Measurements from ENCODE around the gene PTEN.

Gene PTEN

DNA sequence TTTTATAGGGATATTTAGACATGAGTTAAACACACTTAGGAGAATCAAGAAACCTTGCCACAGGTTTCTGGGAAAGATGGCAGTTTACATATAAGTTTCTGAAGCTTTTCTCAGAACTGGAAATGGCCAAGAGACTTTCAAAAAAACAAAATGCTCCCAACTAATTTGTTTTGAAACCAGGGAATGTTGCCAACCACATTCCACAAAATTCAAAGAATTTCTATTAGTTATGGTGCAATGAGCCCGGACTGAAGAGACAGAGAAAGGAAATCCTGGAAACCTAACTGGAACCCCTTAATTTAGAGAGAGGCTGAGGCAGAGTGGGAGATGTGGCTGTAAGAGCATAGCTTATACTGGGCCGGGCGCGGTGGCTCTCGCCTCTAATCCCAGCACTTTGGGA lies 128.5 kb downstream of the PTEN start:
- H3K9me3 ChIP-seq (ENCODE audit: control insufficient read depth in 1 of 2, low read length in 2 of 2), result no peaks in the 10 kb centered on the region
- H3K27ac ChIP-seq (ENCODE audit: low read depth, low read length), result no peak overlapping the region
- no peak overlapping the region for H3K4me3 ChIP-seq (ENCODE audit: low read depth in 1 of 2, low read length in 2 of 2)
- H3K9ac ChIP-seq (ENCODE audit: low read depth in 1 of 2, low read length in 2 of 2), result no peak overlapping the region
- H3K4me1 ChIP-seq (ENCODE audit: control insufficient read depth in 1 of 2, insufficient read depth in 2 of 2, low read length in 2 of 2), result no peaks in the 10 kb centered on the region
- H3K36me3 ChIP-seq (ENCODE audit: control insufficient read depth in 1 of 2, insufficient read depth in 2 of 2, low read length in 2 of 2), result no peaks in the 10 kb centered on the region
- no peaks in the 10 kb centered on the region for H3K27me3 ChIP-seq (ENCODE audit: control insufficient read depth in 1 of 2, insufficient read depth in 2 of 2, low read length in 2 of 2)

DNA sequence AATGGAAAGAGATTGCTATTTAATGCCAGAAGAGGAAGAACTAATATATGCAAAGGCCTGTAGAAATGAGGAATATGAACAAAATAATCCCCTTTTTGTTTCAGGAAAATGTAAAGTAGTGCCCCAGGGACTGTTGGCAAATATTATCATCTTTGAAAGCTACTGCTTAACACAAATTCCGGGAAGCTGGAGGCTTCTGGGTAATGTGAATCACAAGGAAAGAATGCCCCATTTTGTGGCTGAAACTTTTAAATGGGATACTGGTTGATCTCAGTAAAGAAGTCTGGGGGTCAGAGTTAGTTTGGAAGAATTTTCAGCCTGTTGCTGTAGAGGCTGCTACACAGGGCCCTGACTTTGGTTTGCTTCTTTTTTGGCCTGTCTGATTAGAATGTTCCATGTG lies 141.0 kb downstream of the PTEN start:
- Histone ChIP-seq H3K27ac (ENCODE audit: low read depth, low read length) (no peak overlapping the region), H3K27me3 (ENCODE audit: control insufficient read depth in 1 of 2, insufficient read depth in 2 of 2, low read length in 2 of 2) (no peaks in the 10 kb centered on the region), H3K4me3 (ENCODE audit: low read depth in 1 of 2, low read length in 2 of 2) (no peak overlapping the region), H3K36me3 (ENCODE audit: control insufficient read depth in 1 of 2, insufficient read depth in 2 of 2, low read length in 2 of 2) (no peaks in the 10 kb centered on the region), H3K4me1 (ENCODE audit: control insufficient read depth in 1 of 2, insufficient read depth in 2 of 2, low read length in 2 of 2) (peaks cover 0 to 4% of the 10 kb centered on the region in 2 donors), H3K9ac (ENCODE audit: low read depth in 1 of 2, low read length in 2 of 2) (no peak overlapping the region), H3K9me3 (ENCODE audit: control insufficient read depth in 1 of 2, low read length in 2 of 2) (no peaks in the 10 kb centered on the region)

DNA sequence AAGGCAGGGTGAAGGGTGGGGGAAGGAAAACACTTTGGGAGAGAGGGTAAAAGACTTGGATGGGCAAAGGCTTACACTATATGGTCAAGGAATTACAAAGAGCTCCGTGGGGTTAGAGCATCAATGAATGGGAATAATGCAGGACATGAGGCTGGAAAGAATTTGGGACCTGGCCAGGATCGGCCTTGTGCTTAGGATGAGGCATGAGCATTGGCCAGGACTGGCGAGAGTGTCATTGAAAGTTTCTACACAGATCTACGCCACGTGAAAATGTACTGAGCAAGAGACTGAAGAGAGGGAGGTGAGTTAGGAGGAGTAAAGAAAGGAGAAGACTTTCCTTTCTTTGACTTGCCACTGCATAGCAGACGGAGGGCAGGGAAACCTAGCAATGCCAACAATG lies 142.8 kb downstream of the PTEN start:
- Histone ChIP-seq H3K9me3 (ENCODE audit: control insufficient read depth in 1 of 2, low read length in 2 of 2) (no peaks in the 10 kb centered on the region), H3K27ac (ENCODE audit: low read depth, low read length) (no peak overlapping the region), H3K36me3 (ENCODE audit: control insufficient read depth in 1 of 2, insufficient read depth in 2 of 2, low read length in 2 of 2) (no peaks in the 10 kb centered on the region), H3K9ac (ENCODE audit: low read depth in 1 of 2, low read length in 2 of 2) (no peak overlapping the region), H3K27me3 (ENCODE audit: control insufficient read depth in 1 of 2, insufficient read depth in 2 of 2, low read length in 2 of 2) (no peaks in the 10 kb centered on the region), H3K4me3 (ENCODE audit: low read depth in 1 of 2, low read length in 2 of 2) (no peak overlapping the region), H3K4me1 (ENCODE audit: control insufficient read depth in 1 of 2, insufficient read depth in 2 of 2, low read length in 2 of 2) (peaks cover 0 to 4% of the 10 kb centered on the region in 2 donors)

DNA sequence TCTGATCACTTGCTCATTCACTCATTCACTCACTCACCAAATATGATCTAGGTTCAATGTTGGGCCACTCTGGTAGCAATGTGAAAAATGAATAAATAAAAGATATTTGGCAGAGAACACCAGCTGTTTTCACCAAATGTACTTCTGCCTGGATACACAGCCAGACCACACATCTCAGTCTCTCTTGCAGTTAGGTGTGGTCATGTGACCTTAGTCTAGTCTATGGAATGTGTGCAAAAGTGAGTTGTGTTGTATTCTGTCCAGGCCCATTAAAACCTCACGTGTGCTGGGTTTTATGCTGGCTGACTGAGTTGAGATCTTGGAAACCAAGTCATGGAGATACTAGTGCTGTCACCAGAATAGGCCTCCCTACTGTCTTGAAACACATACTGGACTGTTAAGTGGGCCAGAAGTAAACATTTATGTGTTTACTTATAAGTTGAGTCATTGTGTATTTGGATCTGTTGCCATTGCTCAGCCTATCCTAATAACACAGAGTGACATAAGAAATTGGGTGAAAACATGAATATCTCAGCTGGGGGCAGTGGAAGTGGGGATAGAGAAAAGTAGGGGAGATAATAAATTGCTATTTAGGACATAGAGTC lies 145.5 kb downstream of the PTEN start:
- H3K9me3 ChIP-seq (ENCODE audit: control insufficient read depth in 1 of 2, low read length in 2 of 2), result no peaks in the 10 kb centered on the region
- H3K27ac ChIP-seq (ENCODE audit: low read depth, low read length), result no peak overlapping the region
- H3K4me1 ChIP-seq (ENCODE audit: control insufficient read depth in 1 of 2, insufficient read depth in 2 of 2, low read length in 2 of 2), result peaks cover 0 to 4% of the 10 kb centered on the region in 2 donors
- H3K27me3 ChIP-seq (ENCODE audit: control insufficient read depth in 1 of 2, insufficient read depth in 2 of 2, low read length in 2 of 2), result no peaks in the 10 kb centered on the region
- no peaks in the 10 kb centered on the region for H3K36me3 ChIP-seq (ENCODE audit: control insufficient read depth in 1 of 2, insufficient read depth in 2 of 2, low read length in 2 of 2)
- no peak overlapping the region for H3K4me3 ChIP-seq (ENCODE audit: low read depth in 1 of 2, low read length in 2 of 2)
- H3K9ac ChIP-seq (ENCODE audit: low read depth in 1 of 2, low read length in 2 of 2), result no peak overlapping the region

DNA sequence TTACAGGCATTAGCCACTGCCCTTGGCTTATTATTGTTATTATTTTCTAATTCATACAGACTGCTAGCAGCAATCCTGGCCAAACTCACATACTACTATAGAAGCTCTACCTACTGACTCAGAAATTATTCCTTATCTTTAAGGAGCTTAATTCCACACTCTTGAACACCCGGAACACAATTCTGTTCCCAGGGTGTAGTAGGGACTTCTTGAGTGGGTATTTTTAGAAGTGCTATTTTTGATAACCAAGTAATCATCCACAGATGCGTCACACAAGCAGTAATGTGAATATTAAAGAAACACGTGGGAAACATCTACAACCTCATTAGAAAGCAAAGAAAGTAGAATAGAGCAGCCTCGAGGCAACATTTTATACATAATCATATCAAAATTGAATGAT lies 149.2 kb downstream of the PTEN start:
- H3K27ac ChIP-seq (ENCODE audit: low read depth, low read length), result no peak overlapping the region

DNA sequence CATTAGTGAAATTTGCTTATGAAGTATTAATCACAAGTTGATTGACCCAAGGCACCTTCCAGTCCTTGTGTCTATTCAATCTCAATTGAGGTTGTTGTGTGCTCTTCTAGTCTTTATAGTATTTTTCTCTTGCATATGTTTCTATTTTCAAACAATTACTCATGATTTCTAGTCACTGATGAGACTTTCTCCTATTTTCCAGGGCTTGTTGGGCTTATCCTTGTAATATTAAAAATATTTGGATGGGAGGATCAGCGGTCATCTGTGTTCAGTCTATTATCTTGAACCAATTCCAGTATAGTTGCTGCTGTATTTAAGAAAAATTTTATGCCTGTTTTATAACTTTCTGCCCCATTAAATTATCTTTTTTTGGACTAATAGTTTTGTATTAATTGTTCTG lies 154.4 kb downstream of the PTEN start:
- no peak overlapping the region for H3K27ac ChIP-seq (ENCODE audit: low read depth, low read length)
- no peaks in the 10 kb centered on the region for H3K9me3 ChIP-seq (ENCODE audit: control insufficient read depth in 1 of 2, low read length in 2 of 2)
- no peak overlapping the region for H3K4me3 ChIP-seq (ENCODE audit: low read depth in 1 of 2, low read length in 2 of 2)
- no peak overlapping the region for H3K9ac ChIP-seq (ENCODE audit: low read depth in 1 of 2, low read length in 2 of 2)
- H3K36me3 ChIP-seq (ENCODE audit: control insufficient read depth in 1 of 2, insufficient read depth in 2 of 2, low read length in 2 of 2), result no peaks in the 10 kb centered on the region
- H3K4me1 ChIP-seq (ENCODE audit: control insufficient read depth in 1 of 2, insufficient read depth in 2 of 2, low read length in 2 of 2), result no peaks in the 10 kb centered on the region
- no peaks in the 10 kb centered on the region for H3K27me3 ChIP-seq (ENCODE audit: control insufficient read depth in 1 of 2, insufficient read depth in 2 of 2, low read length in 2 of 2)

More for the DNA sequence above, 149.2 kb downstream of the PTEN start:
- Histone ChIP-seq H3K4me3 (ENCODE audit: low read depth in 1 of 2, low read length in 2 of 2) (no peak overlapping the region), H3K9ac (ENCODE audit: low read depth in 1 of 2, low read length in 2 of 2) (no peak overlapping the region), H3K4me1 (ENCODE audit: control insufficient read depth in 1 of 2, insufficient read depth in 2 of 2, low read length in 2 of 2) (peaks cover 0 to 4% of the 10 kb centered on the region in 2 donors), H3K27me3 (ENCODE audit: control insufficient read depth in 1 of 2, insufficient read depth in 2 of 2, low read length in 2 of 2) (no peaks in the 10 kb centered on the region), H3K36me3 (ENCODE audit: control insufficient read depth in 1 of 2, insufficient read depth in 2 of 2, low read length in 2 of 2) (no peaks in the 10 kb centered on the region), H3K9me3 (ENCODE audit: control insufficient read depth in 1 of 2, low read length in 2 of 2) (no peaks in the 10 kb centered on the region)

DNA sequence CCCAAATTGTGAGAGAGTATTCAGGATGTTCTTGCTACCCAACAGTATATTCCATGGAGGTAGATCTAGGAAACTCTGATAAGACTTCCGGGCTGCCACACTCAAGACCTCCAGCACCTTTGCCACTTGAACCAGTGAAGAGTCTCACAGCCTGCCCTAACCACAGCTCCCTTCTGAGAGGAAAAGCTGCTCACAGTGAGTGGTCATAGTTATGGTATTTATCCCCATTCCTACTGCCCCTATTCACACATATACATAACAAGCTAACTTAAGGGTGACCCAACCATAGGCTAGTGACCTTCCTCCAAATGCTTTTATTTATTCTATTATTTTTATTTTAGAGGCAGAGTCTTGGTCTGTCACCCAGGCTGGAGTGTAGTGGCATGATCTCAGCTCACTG lies 156.3 kb downstream of the PTEN start:
- Histone ChIP-seq H3K27ac (ENCODE audit: low read depth, low read length) (no peak overlapping the region), H3K4me3 (ENCODE audit: low read depth in 1 of 2, low read length in 2 of 2) (no peak overlapping the region), H3K27me3 (ENCODE audit: control insufficient read depth in 1 of 2, insufficient read depth in 2 of 2, low read length in 2 of 2) (no peaks in the 10 kb centered on the region)

More for the DNA sequence above, 156.3 kb downstream of the PTEN start:
- Histone ChIP-seq H3K9me3 (ENCODE audit: control insufficient read depth in 1 of 2, low read length in 2 of 2) (no peaks in the 10 kb centered on the region), H3K36me3 (ENCODE audit: control insufficient read depth in 1 of 2, insufficient read depth in 2 of 2, low read length in 2 of 2) (no peaks in the 10 kb centered on the region), H3K9ac (ENCODE audit: low read depth in 1 of 2, low read length in 2 of 2) (no peak overlapping the region), H3K4me1 (ENCODE audit: control insufficient read depth in 1 of 2, insufficient read depth in 2 of 2, low read length in 2 of 2) (no peaks in the 10 kb centered on the region)

All from duodenal mucosa (tissue), 2 donors.